GM21737 (cell line): Measurements from ENCODE around the gene DENND5B.
"Not testable (repeated sequence)": the region's sequence is repeated elsewhere in the genome, so short reads cannot be mapped to it uniquely, and the experiment has no call there.

Experiments used
- ATAC-seq: cut with Tn5 transposase; IDR thresholded peaks from one replicate; pipeline ENCODE4 v1.9.1; 2021; ENCODE audit warnings: mild to moderate bottlenecking, moderate library complexity; ENCODE audit not compliant: unreplicated experiment

Gene DENND5B

GRCh38 chr12:31390991-31391390 lies 199.9 kb downstream of the DENND5B start:
- ATAC-seq, result no peak

GRCh38 chr12:31388713-31389112 lies 202.2 kb downstream of the DENND5B start:
- no peak for ATAC-seq

- no peak for ATAC-seq
Measured at GRCh38 chr12:31387466-31387865, 203.5 kb downstream of the DENND5B start.

- no peak for ATAC-seq
Measured at GRCh38 chr12:31387011-31387410, 203.9 kb downstream of the DENND5B start.

GRCh38 chr12:31386364-31386777 lies 204.6 kb downstream of the DENND5B start:
- no peak for ATAC-seq

- ATAC-seq, result not testable (repeated sequence)
Measured at GRCh38 chr12:31377210-31377609, 213.7 kb downstream of the DENND5B start.

GRCh38 chr12:31375422-31375821 lies 215.5 kb downstream of the DENND5B start:
- ATAC-seq, result not testable (repeated sequence)

GRCh38 chr12:31371256-31371620 lies 219.7 kb downstream of the DENND5B start:
- ATAC-seq, result no peak

GRCh38 chr12:31370531-31371255 lies 220.2 kb downstream of the DENND5B start:
- ATAC-seq, result no peak

GRCh38 chr12:31369712-31370521 lies 221.0 kb downstream of the DENND5B start:
- no peak for ATAC-seq

- ATAC-seq, result no peak
Measured at GRCh38 chr12:31368666-31369361, 222.1 kb downstream of the DENND5B start.

GRCh38 chr12:31366104-31366621 lies 224.8 kb downstream of the DENND5B start:
- no peak for ATAC-seq

- ATAC-seq, result no peak
Measured at GRCh38 chr12:31363831-31364230, 227.1 kb downstream of the DENND5B start.

GRCh38 chr12:31363416-31363809 lies 227.5 kb downstream of the DENND5B start:
- no peak for ATAC-seq

- peak; percentile 83 for ATAC-seq
Measured at GRCh38 chr12:31362759-31363415, 228.0 kb downstream of the DENND5B start.

- ATAC-seq, result peak; percentile 44
Measured at GRCh38 chr12:31362115-31362758, 228.7 kb downstream of the DENND5B start.

- ATAC-seq, result no peak
Measured at GRCh38 chr12:31361730-31362114, 229.2 kb downstream of the DENND5B start.

GRCh38 chr12:31355747-31356107 lies 235.2 kb downstream of the DENND5B start:
- no peak for ATAC-seq

GRCh38 chr12:31353750-31354708 lies 236.9 kb downstream of the DENND5B start:
- ATAC-seq, result no peak
